ENCODE measurements around the gene UBASH3B.
"Not testable (repeated sequence)": the region's sequence is repeated elsewhere in the genome, so short reads cannot be mapped to it uniquely, and the experiment has no call there.

Gene UBASH3B

GRCh38 chr11:122820158-122820557 is 164.6 kb downstream of the UBASH3B start:
- no peak for DNase-seq

- no peak for DNase-seq
These were observed 165.6 kb downstream of the UBASH3B start for GRCh38 chr11:122821169-122821568.

- DNase-seq: no peak
These were observed 166.7 kb downstream of the UBASH3B start for GRCh38 chr11:122822241-122822640.

GRCh38 chr11:122823564-122823963 is 168.0 kb downstream of the UBASH3B start:
- DNase-seq: no peak

- not testable (repeated sequence) for DNase-seq
These were observed 173.8 kb downstream of the UBASH3B start for GRCh38 chr11:122829371-122829770.

GRCh38 chr11:122832297-122832696 is 176.8 kb downstream of the UBASH3B start:
- not testable (repeated sequence) for DNase-seq

- DNase-seq: no peak
These were observed 177.4 kb downstream of the UBASH3B start for GRCh38 chr11:122832721-122833470.

GRCh38 chr11:122833846-122834464 is 178.4 kb downstream of the UBASH3B start:
- no peak for DNase-seq

- DNase-seq: no peak
These were observed 181.4 kb downstream of the UBASH3B start for GRCh38 chr11:122836916-122837315.

- DNase-seq: no peak
These were observed 182.2 kb downstream of the UBASH3B start for GRCh38 chr11:122837528-122838346.

GRCh38 chr11:122843281-122844141 is 188.0 kb downstream of the UBASH3B start:
- DNase-seq: peak; percentile 43

- no peak for DNase-seq
These were observed 191.9 kb downstream of the UBASH3B start for GRCh38 chr11:122847466-122847865.

- DNase-seq: no peak
These were observed 192.7 kb downstream of the UBASH3B start for GRCh38 chr11:122848186-122848585.

- DNase-seq: peak; percentile 25
These were observed 194.6 kb downstream of the UBASH3B start for GRCh38 chr11:122850076-122850631.

GRCh38 chr11:122851366-122851966 is 195.9 kb downstream of the UBASH3B start:
- no peak for DNase-seq

GRCh38 chr11:122852074-122852795 is 196.7 kb downstream of the UBASH3B start:
- peak; percentile 49 for DNase-seq

- DNase-seq: no peak
These were observed 197.3 kb downstream of the UBASH3B start for GRCh38 chr11:122852796-122853160.

- no peak for DNase-seq
These were observed 197.7 kb downstream of the UBASH3B start for GRCh38 chr11:122853261-122853660.

- peak; percentile 15 for DNase-seq
These were observed 198.5 kb downstream of the UBASH3B start for GRCh38 chr11:122853971-122854446.

GRCh38 chr11:122861631-122862030 is 206.1 kb downstream of the UBASH3B start:
- no peak for DNase-seq

- no peak for DNase-seq
These were observed 206.6 kb downstream of the UBASH3B start for GRCh38 chr11:122862091-122862490.

All from stimulated activated CD4-positive, alpha-beta T cell treated with anti-CD3 and anti-CD28 coated beads, Interleukin-1b, Interleukin-23, amount 100 ng/mL, for 48 hours (primary cell).